ENCODE measurements around the gene MROH7. TPM values are rescaled to one million over a fixed set of nuclear protein-coding genes. Genes with fewer than 3 reads are reported as not detected.

The MROH7 gene
- total and polyA plus RNA-seq, 3 experiments from 2014 or later, result not detected

DNA sequence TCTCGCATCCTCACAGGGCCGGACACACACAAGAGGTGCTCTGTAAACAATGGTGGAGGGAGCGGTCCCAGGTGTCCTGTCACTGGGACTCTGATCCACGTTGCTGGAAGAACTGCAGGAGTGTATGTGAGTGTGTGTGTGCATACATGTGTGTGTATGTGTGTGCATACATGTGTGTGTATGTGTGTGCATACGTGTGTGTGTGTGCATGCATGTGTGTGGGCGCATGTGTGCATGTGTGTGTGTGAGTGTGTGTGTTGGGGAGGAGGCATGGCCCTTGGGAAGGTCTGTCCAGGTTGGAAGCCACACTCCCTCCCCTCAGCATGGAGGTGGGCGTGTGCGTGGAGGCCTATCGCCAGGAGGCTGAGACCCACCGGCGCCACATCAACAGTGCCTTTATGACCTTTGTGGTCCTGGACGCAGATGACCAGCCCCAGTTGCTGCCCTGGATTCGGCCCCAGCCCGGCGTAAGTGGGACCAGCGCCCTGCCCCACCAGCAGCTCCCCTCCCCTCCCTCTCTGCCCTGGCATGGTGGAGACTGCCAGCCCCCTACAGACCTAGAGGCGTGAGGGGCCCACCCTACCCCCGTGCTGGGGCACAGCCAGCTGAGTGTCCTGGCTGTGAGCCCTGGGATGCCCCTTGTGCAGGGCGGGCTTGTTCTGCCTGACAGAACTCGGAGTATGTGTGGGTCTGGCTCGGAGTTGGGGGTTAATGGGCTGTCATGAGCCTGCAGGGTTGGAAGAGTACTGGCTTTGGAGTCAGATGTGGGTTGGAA, 40.5 kb upstream of the MROH7 start:
- Mint-ChIP-seq H3K9me3 (no peaks in the 10 kb centered on the region), H3K27ac (no peak overlapping the region), H3K4me3 (no peak overlapping the region), H3K36me3 (no peaks in the 10 kb centered on the region), H3K4me1 (peaks cover 10 to 15% (median 10%) of the 10 kb centered on the region in 3 donors), H3K27me3 (no peaks in the 10 kb centered on the region)
- Histone ChIP-seq H3K4me3 (ENCODE audit: low read length) (no peak overlapping the region), H3K27me3 (ENCODE audit: insufficient read depth, low read length, poor library complexity, severe bottlenecking) (no peaks in the 10 kb centered on the region), H3K4me1 (ENCODE audit: insufficient read depth, low read length) (peaks cover 10% of the 10 kb centered on the region), H3K36me3 (ENCODE audit: insufficient read depth, low read length) (no peaks in the 10 kb centered on the region), H3K9me3 (ENCODE audit: low read length) (no peaks in the 10 kb centered on the region), H3K27ac (ENCODE audit: low read depth, low read length) (no peak overlapping the region)
- POLR2A ChIA-PET, result no interaction called here
- CTCF ChIA-PET, result no interaction called here
- DNase-seq, result no peak

DNA sequence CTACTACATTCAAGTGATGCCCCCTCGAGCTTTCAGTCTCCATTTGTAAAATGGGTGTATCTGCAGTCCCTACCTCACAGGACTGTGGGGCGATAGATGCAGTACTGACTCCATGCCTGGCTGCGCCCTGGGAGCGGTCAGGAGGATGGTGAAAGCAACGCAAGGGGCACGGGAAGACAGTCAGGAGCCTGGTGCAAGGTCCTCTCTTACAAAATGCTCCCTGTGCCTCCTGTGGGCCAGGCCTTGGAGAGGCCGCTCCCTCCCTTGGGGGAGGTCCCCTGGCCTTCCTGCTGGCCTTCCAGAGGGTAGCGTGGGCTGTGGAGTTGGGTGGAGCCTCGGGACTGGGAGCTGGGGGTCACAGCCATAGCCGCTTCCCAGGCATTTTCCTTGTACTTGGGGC, 39.9 kb upstream of the MROH7 start:
- Mint-ChIP-seq H3K27ac (no peak overlapping the region), H3K27me3 (no peaks in the 10 kb centered on the region), H3K4me1 (peaks cover 10 to 15% (median 10%) of the 10 kb centered on the region in 3 donors), H3K36me3 (no peaks in the 10 kb centered on the region), H3K9me3 (no peaks in the 10 kb centered on the region), H3K4me3 (no peak overlapping the region)
- Histone ChIP-seq H3K4me3 (ENCODE audit: low read length) (no peak overlapping the region), H3K36me3 (ENCODE audit: insufficient read depth, low read length) (no peaks in the 10 kb centered on the region), H3K4me1 (ENCODE audit: insufficient read depth, low read length) (peaks cover 10% of the 10 kb centered on the region), H3K9me3 (ENCODE audit: low read length) (no peaks in the 10 kb centered on the region), H3K27me3 (ENCODE audit: insufficient read depth, low read length, poor library complexity, severe bottlenecking) (no peaks in the 10 kb centered on the region), H3K27ac (ENCODE audit: low read depth, low read length) (no peak overlapping the region)
- ChIA-PET POLR2A (no interaction called here), CTCF (no interaction called here)
- DNase-seq, result no peak

DNA sequence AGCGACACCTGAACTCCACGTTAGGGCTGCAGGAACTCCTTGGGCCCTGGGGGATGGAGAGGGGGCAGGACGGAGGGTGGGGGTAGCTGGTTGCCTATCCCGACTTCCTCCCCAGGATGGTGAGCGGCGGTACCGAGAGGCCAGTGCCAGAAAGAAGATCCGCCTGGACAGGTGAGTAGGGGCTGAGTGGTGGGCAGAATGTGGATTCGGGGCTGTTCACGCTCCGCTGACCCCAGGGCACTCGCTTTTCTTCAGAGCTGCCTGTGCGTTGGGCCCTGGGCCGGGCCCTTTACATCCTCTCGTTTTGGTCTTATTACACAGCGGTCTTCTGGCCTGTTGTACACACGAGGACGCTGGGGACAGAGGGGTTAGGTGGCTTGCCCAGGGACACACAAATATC, 39.0 kb upstream of the MROH7 start:
- H3K4me1 Mint-ChIP-seq, result peaks cover 10 to 15% (median 10%) of the 10 kb centered on the region in 3 donors
- no peaks in the 10 kb centered on the region for H3K9me3 Mint-ChIP-seq
- Histone ChIP-seq H3K27ac (ENCODE audit: low read depth, low read length) (no peak overlapping the region), H3K9me3 (ENCODE audit: low read length) (no peaks in the 10 kb centered on the region), H3K27me3 (ENCODE audit: insufficient read depth, low read length, poor library complexity, severe bottlenecking) (no peaks in the 10 kb centered on the region), H3K4me3 (ENCODE audit: low read length) (no peak overlapping the region), H3K36me3 (ENCODE audit: insufficient read depth, low read length) (no peaks in the 10 kb centered on the region), H3K4me1 (ENCODE audit: insufficient read depth, low read length) (peaks cover 10% of the 10 kb centered on the region)
- H3K27me3 Mint-ChIP-seq, result no peaks in the 10 kb centered on the region
- ChIA-PET CTCF (no interaction called here), POLR2A (no interaction called here)
- DNase-seq, result no peak
- H3K27ac Mint-ChIP-seq, result peak overlapping the region in 1 of 8 donors; percentile 23
- H3K4me3 Mint-ChIP-seq, result no peak overlapping the region
- no peaks in the 10 kb centered on the region for H3K36me3 Mint-ChIP-seq

DNA sequence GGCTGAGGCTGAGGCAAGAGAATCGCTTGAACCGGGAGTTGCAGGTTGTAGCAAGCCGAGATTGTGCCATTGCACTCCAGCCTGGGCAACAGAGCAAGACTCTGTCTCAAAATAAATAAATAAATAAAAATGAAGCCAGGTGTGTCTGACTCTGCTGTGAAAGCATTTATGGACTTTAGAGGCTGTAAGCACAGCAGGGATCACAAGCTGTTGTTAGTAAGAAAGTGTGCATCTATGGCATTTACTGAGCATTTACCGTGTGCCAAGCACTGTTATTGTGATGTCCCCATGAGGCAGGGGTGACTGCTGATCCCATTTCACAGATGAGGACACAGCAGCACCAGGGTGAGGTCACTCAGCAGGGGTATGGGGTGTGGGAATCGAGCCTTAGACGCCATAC, 38.3 kb upstream of the MROH7 start:
- peak overlapping the region in 1 of 8 donors; percentile 67 for H3K27ac Mint-ChIP-seq
- Histone ChIP-seq H3K27me3 (ENCODE audit: insufficient read depth, low read length, poor library complexity, severe bottlenecking) (no peaks in the 10 kb centered on the region), H3K4me1 (ENCODE audit: insufficient read depth, low read length) (peaks cover 10% of the 10 kb centered on the region), H3K4me3 (ENCODE audit: low read length) (no peak overlapping the region), H3K36me3 (ENCODE audit: insufficient read depth, low read length) (no peaks in the 10 kb centered on the region), H3K9me3 (ENCODE audit: low read length) (no peaks in the 10 kb centered on the region), H3K27ac (ENCODE audit: low read depth, low read length) (no peak overlapping the region)
- POLR2A ChIA-PET, result no interaction called here
- no peak overlapping the region for H3K4me3 Mint-ChIP-seq
- H3K27me3 Mint-ChIP-seq, result no peaks in the 10 kb centered on the region
- DNase-seq, result no peak
- H3K36me3 Mint-ChIP-seq, result no peaks in the 10 kb centered on the region
- peaks cover 10 to 15% (median 10%) of the 10 kb centered on the region in 3 donors for H3K4me1 Mint-ChIP-seq
- CTCF ChIA-PET, result no interaction called here
- no peaks in the 10 kb centered on the region for H3K9me3 Mint-ChIP-seq

DNA sequence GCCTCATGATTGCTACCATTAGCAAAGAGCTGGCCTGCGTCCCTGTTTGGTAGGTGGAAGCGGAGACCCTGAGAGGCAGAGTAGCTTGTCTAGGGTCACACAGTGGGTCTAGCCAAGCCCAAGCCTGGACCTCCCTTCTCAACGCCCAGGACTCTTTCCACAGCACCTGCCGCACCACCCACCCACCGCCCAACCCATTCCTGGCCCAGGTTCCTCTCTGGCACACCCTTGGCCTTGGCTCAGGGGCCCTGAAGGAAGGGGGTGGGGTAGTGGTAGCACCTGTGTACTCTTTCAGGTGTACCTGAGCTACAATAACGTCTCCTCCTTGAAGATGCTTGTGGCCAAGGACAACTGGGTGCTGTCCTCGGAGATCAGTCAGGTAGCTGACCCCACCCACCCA, 37.5 kb upstream of the MROH7 start:
- DNase-seq, result no peak
- peaks cover 10 to 15% (median 10%) of the 10 kb centered on the region in 3 donors for H3K4me1 Mint-ChIP-seq
- H3K4me1 ChIP-seq (ENCODE audit: insufficient read depth, low read length), result peaks cover 10% of the 10 kb centered on the region
- no peak overlapping the region for H3K4me3 ChIP-seq (ENCODE audit: low read length)
- peak overlapping the region in 3 of 8 donors; percentile 60 to 85 (median 72) for H3K27ac Mint-ChIP-seq
- H3K4me3 Mint-ChIP-seq, result no peak overlapping the region
- no peaks in the 10 kb centered on the region for H3K36me3 Mint-ChIP-seq
- CTCF ChIA-PET, result no interaction called here
- no peaks in the 10 kb centered on the region for H3K9me3 Mint-ChIP-seq
- POLR2A ChIA-PET, result no interaction called here
- H3K27me3 Mint-ChIP-seq, result no peaks in the 10 kb centered on the region
- H3K27ac ChIP-seq (ENCODE audit: low read depth, low read length), result no peak overlapping the region
- no peaks in the 10 kb centered on the region for H3K9me3 ChIP-seq (ENCODE audit: low read length)
- H3K27me3 ChIP-seq (ENCODE audit: insufficient read depth, low read length, poor library complexity, severe bottlenecking), result no peaks in the 10 kb centered on the region
- no peaks in the 10 kb centered on the region for H3K36me3 ChIP-seq (ENCODE audit: insufficient read depth, low read length)

DNA sequence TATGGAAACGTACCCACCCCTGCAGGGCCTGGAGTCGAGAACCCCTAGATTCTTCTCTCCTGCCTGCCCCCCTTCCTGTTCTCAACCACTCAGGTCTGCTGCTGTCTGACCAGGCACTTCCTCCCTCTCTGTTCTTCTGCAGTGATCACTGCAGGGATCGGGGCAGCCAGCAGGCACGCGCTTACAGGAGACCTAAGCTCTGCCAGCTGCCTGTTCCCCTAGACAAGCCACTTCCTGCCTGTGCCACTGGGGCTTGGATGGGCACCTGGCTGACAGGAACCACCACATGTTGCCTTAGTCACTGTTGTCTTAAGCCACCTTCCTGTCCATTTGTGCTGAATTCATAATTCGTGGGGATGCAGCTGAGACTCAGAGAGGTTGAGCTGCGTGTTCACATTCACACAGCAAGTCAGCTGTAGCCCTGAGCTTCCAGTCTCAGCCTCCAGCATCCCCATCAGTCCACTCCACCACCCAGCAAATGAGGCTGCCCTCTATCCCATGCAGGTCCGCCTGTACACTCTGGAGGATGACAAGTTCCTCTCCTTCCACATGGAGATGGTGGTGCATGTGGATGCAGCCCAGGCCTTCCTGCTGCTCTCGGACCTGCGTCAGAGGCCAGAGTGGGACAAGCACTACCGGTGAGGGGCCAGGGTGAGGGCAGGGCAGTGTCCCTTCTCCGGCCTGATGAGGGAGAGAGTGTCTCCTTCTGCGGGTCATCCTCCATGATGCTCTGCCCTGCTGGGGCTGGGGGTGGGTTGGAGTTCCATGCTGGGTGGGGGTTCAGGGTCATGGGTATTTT, 36.8 kb upstream of the MROH7 start:
- H3K4me1 ChIP-seq (ENCODE audit: insufficient read depth, low read length), result peaks cover 10% of the 10 kb centered on the region
- H3K27me3 ChIP-seq (ENCODE audit: insufficient read depth, low read length, poor library complexity, severe bottlenecking), result no peaks in the 10 kb centered on the region
- no peak overlapping the region for H3K4me3 Mint-ChIP-seq
- no peaks in the 10 kb centered on the region for H3K36me3 ChIP-seq (ENCODE audit: insufficient read depth, low read length)
- DNase-seq, result peak in 2 of 5 donors; percentile 15 to 33
- no peak overlapping the region for H3K27ac ChIP-seq (ENCODE audit: low read depth, low read length)
- no peak overlapping the region for H3K4me3 ChIP-seq (ENCODE audit: low read length)
- ChIA-PET CTCF (no interaction called here), POLR2A (no interaction called here)
- H3K27me3 Mint-ChIP-seq, result peaks cover 0 to 2% of the 10 kb centered on the region in 2 donors
- H3K4me1 Mint-ChIP-seq, result peaks cover 10 to 15% (median 10%) of the 10 kb centered on the region in 3 donors
- no peaks in the 10 kb centered on the region for H3K36me3 Mint-ChIP-seq
- H3K9me3 Mint-ChIP-seq, result no peaks in the 10 kb centered on the region
- H3K27ac Mint-ChIP-seq, result peak overlapping the region in 5 of 8 donors; percentile 25 to 85 (median 61)
- no peaks in the 10 kb centered on the region for H3K9me3 ChIP-seq (ENCODE audit: low read length)

DNA sequence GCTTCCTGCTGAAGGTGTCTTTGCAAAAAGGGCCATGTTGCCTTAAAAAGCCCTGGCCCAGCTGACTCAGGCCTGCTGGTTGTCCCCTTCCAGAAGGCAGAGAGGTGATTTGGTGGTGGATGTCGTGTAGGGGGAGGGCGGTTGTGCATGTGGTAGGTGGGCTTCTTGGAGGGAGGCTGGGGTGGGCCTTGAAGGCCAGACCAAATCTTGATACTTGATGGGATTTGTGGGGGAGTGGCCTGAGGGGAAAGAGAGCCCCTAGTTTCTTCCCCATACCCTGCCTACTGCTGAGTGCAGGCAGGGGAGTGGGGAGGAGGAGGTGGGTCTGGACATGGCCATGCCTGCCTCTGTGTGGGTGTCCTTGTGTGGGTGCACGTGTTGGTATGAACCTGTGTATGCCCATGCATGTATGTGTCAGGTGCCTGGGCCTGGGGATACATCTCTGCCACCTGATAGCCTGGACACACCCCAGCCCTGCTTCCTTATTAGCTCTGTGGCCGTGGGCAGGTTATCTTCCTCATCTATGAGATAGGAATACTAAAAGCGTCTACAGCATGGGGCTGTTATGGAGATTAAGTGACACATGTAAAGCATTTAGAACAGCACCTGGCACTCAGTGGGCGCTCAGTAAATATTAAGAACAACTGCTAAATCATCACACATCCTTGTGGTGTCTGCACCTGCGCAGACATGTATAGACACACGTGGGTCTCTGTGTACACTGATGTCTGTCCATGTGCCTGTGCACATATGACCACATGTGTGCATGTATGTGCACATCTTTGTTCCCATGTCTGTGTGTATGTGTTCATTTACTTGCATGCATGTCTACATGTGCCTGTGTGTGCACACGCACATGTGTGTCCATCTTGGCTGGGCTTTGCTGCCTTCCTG, 35.2 kb upstream of the MROH7 start:
- no peaks in the 10 kb centered on the region for H3K36me3 Mint-ChIP-seq
- H3K27ac Mint-ChIP-seq, result peak overlapping the region in 1 of 8 donors; percentile 12
- no peaks in the 10 kb centered on the region for H3K9me3 ChIP-seq (ENCODE audit: low read length)
- H3K4me3 ChIP-seq (ENCODE audit: low read length), result no peak overlapping the region
- POLR2A ChIA-PET, result no interaction called here
- peaks cover 10% of the 10 kb centered on the region for H3K4me1 ChIP-seq (ENCODE audit: insufficient read depth, low read length)
- peaks cover 10 to 15% (median 10%) of the 10 kb centered on the region in 3 donors for H3K4me1 Mint-ChIP-seq
- no peak for DNase-seq
- H3K9me3 Mint-ChIP-seq, result no peaks in the 10 kb centered on the region
- no peak overlapping the region for H3K4me3 Mint-ChIP-seq
- no peaks in the 10 kb centered on the region for H3K36me3 ChIP-seq (ENCODE audit: insufficient read depth, low read length)
- H3K27me3 Mint-ChIP-seq, result peaks cover 3 to 5% of the 10 kb centered on the region in 2 donors
- no peak overlapping the region for H3K27ac ChIP-seq (ENCODE audit: low read depth, low read length)
- no peaks in the 10 kb centered on the region for H3K27me3 ChIP-seq (ENCODE audit: insufficient read depth, low read length, poor library complexity, severe bottlenecking)
- CTCF ChIA-PET, result no interaction called here

DNA sequence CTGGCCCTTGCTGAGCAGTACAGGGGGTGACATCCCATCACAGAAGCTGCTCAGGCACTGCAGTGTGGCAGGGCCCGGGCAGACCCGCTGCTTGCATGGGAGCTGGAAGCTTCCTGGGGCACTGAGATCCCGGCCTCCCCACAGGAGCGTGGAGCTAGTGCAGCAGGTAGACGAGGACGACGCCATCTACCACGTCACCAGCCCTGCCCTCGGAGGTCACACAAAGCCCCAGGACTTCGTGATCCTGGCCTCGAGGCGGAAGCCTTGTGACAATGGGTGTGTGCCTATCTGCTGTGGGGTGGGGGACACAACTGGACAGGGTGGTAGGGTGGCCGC, 34.6 kb upstream of the MROH7 start:
- no peak overlapping the region for H3K4me3 ChIP-seq (ENCODE audit: low read length)
- no peak overlapping the region for H3K4me3 Mint-ChIP-seq
- H3K4me1 Mint-ChIP-seq, result peaks cover 10 to 15% (median 10%) of the 10 kb centered on the region in 3 donors
- no peaks in the 10 kb centered on the region for H3K36me3 Mint-ChIP-seq
- H3K4me1 ChIP-seq (ENCODE audit: insufficient read depth, low read length), result peaks cover 10% of the 10 kb centered on the region
- H3K27ac Mint-ChIP-seq, result no peak overlapping the region
- H3K9me3 Mint-ChIP-seq, result no peaks in the 10 kb centered on the region
- no peaks in the 10 kb centered on the region for H3K27me3 ChIP-seq (ENCODE audit: insufficient read depth, low read length, poor library complexity, severe bottlenecking)
- ChIA-PET CTCF (no interaction called here), POLR2A (no interaction called here)
- no peak for DNase-seq
- peaks cover 3 to 5% of the 10 kb centered on the region in 2 donors for H3K27me3 Mint-ChIP-seq
- H3K36me3 ChIP-seq (ENCODE audit: insufficient read depth, low read length), result no peaks in the 10 kb centered on the region
- H3K9me3 ChIP-seq (ENCODE audit: low read length), result no peaks in the 10 kb centered on the region
- no peak overlapping the region for H3K27ac ChIP-seq (ENCODE audit: low read depth, low read length)
